Fibroblast of lung (primary cell): Measurements from ENCODE around the gene MFAP3. TPM values are rescaled to one million over a fixed set of nuclear protein-coding genes. Genes with fewer than 3 reads are reported as not detected.

Experiments used
- DNase-seq, 2 donors: peaks; one replicate each; pipeline versions ENCODE4 v3.0.0 to v3.0.0-alpha.2; 2010; ENCODE audit warnings: low read depth in 2 of 2
- H2AFZ ChIP-seq: 2 replicates; pipeline ENCODE4 v1.5.1; 2012; ENCODE audit warnings: low read length, control low read depth, inconsistent platforms
- H3K27ac ChIP-seq: 2 replicates; pipeline ENCODE4 v1.5.1; 2011; ENCODE audit warnings: low read length, control low read depth; ENCODE audit not compliant: insufficient read depth
- H3K27me3 ChIP-seq: 2 replicates; pipeline ENCODE4 v1.5.1; 2011; ENCODE audit warnings: mild to moderate bottlenecking, low read length; ENCODE audit not compliant: control insufficient read depth, insufficient read depth
- H3K36me3 ChIP-seq: 2 replicates; pipeline ENCODE4 v1.5.1; 2011; ENCODE audit warnings: low read length; ENCODE audit not compliant: control insufficient read depth, insufficient read depth
- H3K4me1 ChIP-seq: 2 replicates; pipeline ENCODE4 v1.5.1; 2011; ENCODE audit warnings: low read length; ENCODE audit not compliant: control insufficient read depth, insufficient read depth; ENCODE audit errors: extremely low read depth
- H3K4me2 ChIP-seq: 2 replicates; pipeline ENCODE4 v1.5.1; 2011; ENCODE audit warnings: low read length, control low read depth; ENCODE audit not compliant: insufficient read depth; ENCODE audit errors: extremely low read depth
- H3K4me3 ChIP-seq, 4 experiments: fragments of 200-600 bp in 1 of 4; sonication (generic) in 1 of 4; replicated peaks in 1 of 4; 2 replicates each; pipeline ENCODE4 v1.5.1; 2011 to 2016; ENCODE audit warnings: low read length in 4 of 4, low read depth in 3 of 4, mild to moderate bottlenecking in 3 of 4, control low read depth in 2 of 4, inconsistent platforms in 1 of 4, mixed read lengths in 1 of 4; ENCODE audit not compliant: insufficient read depth in 1 of 4; ENCODE audit errors: control extremely low read depth in 1 of 4
- H3K79me2 ChIP-seq: 2 replicates; pipeline ENCODE4 v1.5.1; 2012; ENCODE audit warnings: mild to moderate bottlenecking, low read length, inconsistent platforms; ENCODE audit not compliant: control insufficient read depth, insufficient read depth
- H3K9ac ChIP-seq: 2 replicates; pipeline ENCODE4 v1.5.1; 2011; ENCODE audit warnings: mild to moderate bottlenecking, low read length, control low read depth; ENCODE audit not compliant: insufficient read depth
- H3K9me3 ChIP-seq: 2 replicates; pipeline ENCODE4 v1.5.1; 2012; ENCODE audit warnings: low read depth, low read length; ENCODE audit not compliant: control insufficient read depth, insufficient read depth
- H4K20me1 ChIP-seq: 2 replicates; pipeline ENCODE4 v1.5.1; 2011; ENCODE audit warnings: low read length; ENCODE audit not compliant: control insufficient read depth, insufficient read depth; ENCODE audit errors: extremely low read depth
- CTCF ChIP-seq, 2 donors: IDR thresholded peaks in 1 of 2; conservative IDR thresholded peaks in 1 of 2; 1 replicate in 1 of 2; 2 replicates in 1 of 2; pipeline ENCODE4 v1.5.1; 2011 to 2012; ENCODE audit warnings: low read length in 2 of 2, control low read depth in 1 of 2, inconsistent platforms in 1 of 2, low read depth in 1 of 2, mild to moderate bottlenecking in 1 of 2
- EZH2 ChIP-seq: IDR thresholded peaks from 2 replicates; pipeline ENCODE4 v1.5.1; 2012; ENCODE audit warnings: low read length, control low read depth, mild to moderate bottlenecking; ENCODE audit errors: missing control alignments
- polyA plus RNA-seq, 2 donors: library from polyadenylated mRNA; depleted of rRNA in 1 of 2; stranded (reverse) in 1 of 2; unstranded in 1 of 2; fragments of >200 nt; gene quantifications; 2 replicates each; pipeline ENCODE4 v1.2.1, GENCODE V29; 2011 to 2012; ENCODE audit warnings: missing spikeins in 1 of 2
- total RNA-seq: library from RNA; depleted of rRNA; stranded (reverse); fragments of >200 nt; gene quantifications from 2 replicates; pipeline ENCODE4 v1.2.1, GENCODE V29; 2014

Gene MFAP3
- total and polyA plus RNA-seq, 2 donors (not counting 1 experiment from before 2014, with no cell fraction given): 62.2 to 63.3 TPM

- Histone ChIP-seq H3K9ac (no peak overlapping the region), H3K9me3 (no peaks in the 10 kb centered on the region), H3K4me1 (no peaks in the 10 kb centered on the region), H3K4me3 (no peak overlapping the region), H4K20me1 (no peaks in the 10 kb centered on the region), H3K36me3 (no peaks in the 10 kb centered on the region), H3K27me3 (peaks cover 2% of the 10 kb centered on the region), H3K4me2 (peak overlapping the region; percentile 81), H2AFZ (peak overlapping the region; percentile 61), H3K79me2 (no peaks in the 10 kb centered on the region), H3K27ac (no peak overlapping the region)
- TF ChIP-seq CTCF (conservative IDR thresholded peaks at IDR 0.05 in 1 of 2, IDR thresholded peaks at IDR 0.05 in 1 of 2; ENCODE audit: low read depth in 1 of 2, low read length in 2 of 2) (peak; percentile 92 to 96), EZH2 (no peak)
- peak; percentile 50 to 72 for DNase-seq
Measured at GRCh38 chr5:154072414-154073171, 33.8 kb downstream of the MFAP3 start.

GRCh38 chr5:154076240-154076922, 37.6 kb downstream of the MFAP3 start:
- TF ChIP-seq EZH2 (no peak), CTCF (conservative IDR thresholded peaks at IDR 0.05 in 1 of 2, IDR thresholded peaks at IDR 0.05 in 1 of 2; ENCODE audit: low read depth in 1 of 2, low read length in 2 of 2) (no peak)
- Histone ChIP-seq H3K79me2 (no peaks in the 10 kb centered on the region), H4K20me1 (no peaks in the 10 kb centered on the region), H3K4me1 (no peaks in the 10 kb centered on the region), H3K9me3 (no peaks in the 10 kb centered on the region), H3K9ac (no peak overlapping the region), H3K27me3 (peaks cover 2% of the 10 kb centered on the region), H3K4me2 (no peak overlapping the region), H3K36me3 (no peaks in the 10 kb centered on the region), H3K4me3 (no peak overlapping the region), H2AFZ (no peak overlapping the region), H3K27ac (no peak overlapping the region)
- no peak for DNase-seq

DNA sequence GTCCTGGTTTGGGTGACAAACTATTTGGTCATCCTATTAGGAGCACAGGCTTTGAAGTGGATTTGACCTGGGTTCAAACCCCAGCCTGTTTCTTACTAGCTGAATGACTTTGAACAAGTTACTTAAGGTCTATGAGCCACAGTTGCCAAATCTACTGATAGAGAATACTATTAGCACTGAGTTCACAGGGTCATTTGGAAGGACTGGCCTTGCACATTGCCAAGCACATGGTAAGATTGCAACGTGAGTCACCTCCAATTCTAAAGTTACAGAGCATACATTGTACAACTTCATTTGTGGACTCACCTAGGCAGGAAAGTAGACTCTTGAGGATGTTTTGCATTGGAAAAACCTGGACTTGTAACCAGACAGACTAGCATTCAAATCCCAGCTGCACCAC, 38.9 kb downstream of the MFAP3 start:
- H2AFZ ChIP-seq: no peak overlapping the region
- peak overlapping the region; percentile 13 for H3K4me2 ChIP-seq
- H3K9me3 ChIP-seq: no peaks in the 10 kb centered on the region
- no peak overlapping the region for H3K4me3 ChIP-seq
- no peaks in the 10 kb centered on the region for H4K20me1 ChIP-seq
- no peak overlapping the region for H3K9ac ChIP-seq
- H3K36me3 ChIP-seq: no peaks in the 10 kb centered on the region
- no peaks in the 10 kb centered on the region for H3K4me1 ChIP-seq
- no peaks in the 10 kb centered on the region for H3K27me3 ChIP-seq
- no peaks in the 10 kb centered on the region for H3K79me2 ChIP-seq
- DNase-seq: peak; percentile 37 to 74
- H3K27ac ChIP-seq: no peak overlapping the region
- TF ChIP-seq EZH2 (no peak), CTCF (conservative IDR thresholded peaks at IDR 0.05 in 1 of 2, IDR thresholded peaks at IDR 0.05 in 1 of 2; ENCODE audit: low read depth in 1 of 2, low read length in 2 of 2) (no peak)
